Measurements from ENCODE around the gene KLHL28. TPM values are rescaled to one million over a fixed set of nuclear protein-coding genes. Genes with fewer than 3 reads are reported as not detected.

KLHL28 gene
- total RNA-seq, result 13.0 TPM
- long read RNA-seq, full-length matches to known transcripts, result 1 of 5 reads
- long read RNA-seq, partial matches to known transcripts, result 1 of 5 reads
- long read RNA-seq, other reads (novel, unspliced or antisense), result 3 of 5 reads

- peak; percentile 96 for ATAC-seq
- DNase-seq, result peak; percentile 93
These were observed at the start of gene KLHL28, which contains the start of gene TOGARAM1 for GRCh38 chr14:44961554-44962333. KLHL28 (minus strand) TSS chr14:44961947; CDS start chr14:44945928, 16,019 bp downstream. TOGARAM1 (plus strand) TSS chr14:44962190; CDS start chr14:44962422, 232 bp downstream.

GRCh38 chr14:45003924-45004323 is 42.2 kb upstream of the KLHL28 start:
- DNase-seq, result no peak
- intact Hi-C loops (cut with micrococcal nuclease), result no loop called here
- ATAC-seq, result no peak

More at GRCh38 chr14:44961554-44962333, at the start of gene KLHL28, which contains the start of gene TOGARAM1:
- intact Hi-C loops (cut with micrococcal nuclease), result loop anchor here (5.0 kb wide), 2 partner anchors 49 to 176 kb away; partner anchors contain the start of gene FANCM

- DNase-seq, result no peak
- intact Hi-C loops (cut with micrococcal nuclease), result no loop called here
- ATAC-seq, result no peak
These were observed 34.1 kb upstream of the KLHL28 start for GRCh38 chr14:44995770-44996294.

- ATAC-seq (peak; percentile 65), DNase-seq (no peak)
These were observed 33.4 kb upstream of the KLHL28 start for GRCh38 chr14:44995196-44995595.

GRCh38 chr14:44990533-44990932 is 28.8 kb upstream of the KLHL28 start:
- ATAC-seq, result no peak
- intact Hi-C loops (cut with micrococcal nuclease), result no loop called here
- no peak for DNase-seq

More at GRCh38 chr14:44995196-44995595, 33.4 kb upstream of the KLHL28 start:
- intact Hi-C loops (cut with micrococcal nuclease), result no loop called here

- intact Hi-C loops (cut with micrococcal nuclease), result no loop called here
- DNase-seq (no peak), ATAC-seq (peak; percentile 49)
These were observed 28.0 kb upstream of the KLHL28 start for GRCh38 chr14:44989497-44990440.

- intact Hi-C loops (cut with micrococcal nuclease), result no loop called here
- ATAC-seq (peak; percentile 84), DNase-seq (peak; percentile 42)
These were observed 26.9 kb upstream of the KLHL28 start for GRCh38 chr14:44988694-44989093.

- intact Hi-C loops (cut with micrococcal nuclease), result no loop called here
- DNase-seq (no peak), ATAC-seq (no peak)
These were observed 20.8 kb upstream of the KLHL28 start for GRCh38 chr14:44982594-44982993.

GRCh38 chr14:44981198-44981597 is 19.5 kb upstream of the KLHL28 start:
- intact Hi-C loops (cut with micrococcal nuclease), result no loop called here
- ATAC-seq (no peak), DNase-seq (no peak)

GRCh38 chr14:44979740-44980356 is 18.1 kb upstream of the KLHL28 start:
- peak; percentile 69 for DNase-seq
- peak; percentile 86 for ATAC-seq
- intact Hi-C loops (cut with micrococcal nuclease), result no loop called here

GRCh38 chr14:44979273-44979672 is 17.5 kb upstream of the KLHL28 start:
- intact Hi-C loops (cut with micrococcal nuclease), result no loop called here
- no peak for DNase-seq
- ATAC-seq, result no peak

GRCh38 chr14:44971459-44971858 is 9.7 kb upstream of the KLHL28 start:
- intact Hi-C loops (cut with micrococcal nuclease), result no loop called here
- ATAC-seq (no peak), DNase-seq (no peak)

GRCh38 chr14:44970907-44971306 is 9.2 kb upstream of the KLHL28 start:
- no peak for ATAC-seq
- DNase-seq, result no peak
- intact Hi-C loops (cut with micrococcal nuclease), result no loop called here

- DNase-seq (no peak), ATAC-seq (no peak)
- intact Hi-C loops (cut with micrococcal nuclease), result no loop called here
These were observed 7.0 kb upstream of the KLHL28 start for GRCh38 chr14:44968714-44969113.

GRCh38 chr14:44966601-44967336 is 5.0 kb upstream of the KLHL28 start:
- ATAC-seq (no peak), DNase-seq (no peak)
- intact Hi-C loops (cut with micrococcal nuclease), result no loop called here

GRCh38 chr14:44963775-44964380 is 2.1 kb upstream of the KLHL28 start:
- DNase-seq, result no peak
- intact Hi-C loops (cut with micrococcal nuclease), result loop anchor here (5.0 kb wide), 2 partner anchors 52 to 173 kb away; partner anchors contain the start of gene FANCM
- peak; percentile 17 for ATAC-seq

GRCh38 chr14:44963044-44963528 is 1.3 kb upstream of the KLHL28 start:
- no peak for ATAC-seq
- no peak for DNase-seq
- intact Hi-C loops (cut with micrococcal nuclease), result loop anchor here (5.0 kb wide), 2 partner anchors 51 to 174 kb away; partner anchors contain the start of gene FANCM

All from left ventricle myocardium superior (tissue), 1 donor.